GM13977 (cell line): Measurements from ENCODE around the gene CLDN12.

ENCODE experiments used
- DNase-seq: peaks from one replicate; pipeline ENCODE4 v3.0.0; 2012; ENCODE audit warnings: low spot score
- CTCF ChIP-seq: IDR thresholded peaks from 2 replicates; pipeline ENCODE4 v1.5.1; 2012; ENCODE audit warnings: mild to moderate bottlenecking, control low read depth; ENCODE audit not compliant: insufficient read depth; ENCODE audit errors: extremely low read depth, missing control alignments
- in situ Hi-C: fragments of 300-500 bp; cut with MboI; formaldehyde crosslinking; loops from one replicate; pipeline ENCODE4 v1.12.0; 2022; ENCODE audit warnings: low sequenced_read_pairs, low pct_unique_long_range_greater_than_20kb, mixed read lengths, inconsistent platforms; ENCODE audit not compliant: unreplicated experiment

Gene CLDN12

DNA sequence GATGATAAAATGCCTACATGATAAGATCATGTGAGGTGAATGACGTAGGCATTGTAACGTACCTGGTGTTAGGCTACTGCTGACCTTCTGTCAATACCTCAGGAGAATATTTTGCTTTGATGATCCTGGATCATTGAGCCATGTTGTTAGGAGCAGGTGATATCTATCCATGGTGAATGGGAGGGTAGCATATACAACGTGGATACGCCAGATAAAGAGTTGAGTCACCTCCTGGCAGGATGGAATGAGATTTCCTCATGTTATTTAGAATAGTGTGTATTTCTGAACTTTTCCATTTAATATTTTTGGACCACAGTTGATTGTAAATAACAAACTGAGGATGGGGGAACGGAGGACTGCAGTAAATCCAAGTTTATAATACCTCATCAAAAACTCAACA lies 11.8 kb upstream of the CLDN12 start:
- DNase-seq = no peak

DNA sequence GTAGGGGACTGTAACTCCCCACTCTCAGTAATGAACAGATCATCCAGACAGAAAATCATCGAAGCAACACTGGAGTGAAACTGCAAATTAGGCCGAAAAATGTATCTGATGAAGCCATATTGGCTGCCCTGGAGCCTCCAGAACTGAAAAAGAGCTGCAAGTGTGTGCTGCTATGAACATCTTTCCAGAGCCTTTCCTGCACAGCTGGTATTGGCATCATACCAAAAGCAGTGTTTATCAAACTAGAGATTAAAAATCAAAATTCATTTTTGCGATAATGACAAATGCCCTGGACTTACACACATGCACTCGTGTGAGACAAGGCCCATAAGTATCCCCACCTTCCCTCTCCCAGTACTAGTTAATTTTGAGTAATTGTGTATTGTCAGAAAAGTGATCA lies 6.8 kb upstream of the CLDN12 start:
- TF ChIP-seq CTCF = no peak
- DNase-seq = no peak
- in situ Hi-C loops = no loop called here

More for the DNA sequence above, 11.8 kb upstream of the CLDN12 start:
- no peak for TF ChIP-seq CTCF
- in situ Hi-C loops = no loop called here

DNA sequence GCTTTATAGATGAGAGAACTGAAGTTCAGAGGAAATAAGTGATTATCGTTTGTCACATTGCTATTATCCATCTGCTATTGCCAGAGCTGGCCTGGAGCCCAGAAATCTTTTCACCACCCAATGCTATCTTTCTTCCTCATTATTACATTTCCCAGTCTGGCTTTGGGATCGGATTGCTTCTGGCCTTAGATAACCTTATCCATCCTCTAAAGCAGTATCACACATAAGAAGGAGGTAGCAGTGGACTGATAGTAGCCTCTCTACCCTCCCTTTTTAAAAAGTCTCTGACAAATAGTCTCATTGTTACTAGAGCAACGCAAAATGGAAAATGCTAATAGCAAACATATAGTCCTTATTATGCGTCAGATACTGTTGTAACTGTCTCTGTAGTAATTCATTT lies 1.3 kb upstream of the CLDN12 start:
- TF ChIP-seq CTCF = no peak
- DNase-seq = no peak
- in situ Hi-C loops = no loop called here

DNA sequence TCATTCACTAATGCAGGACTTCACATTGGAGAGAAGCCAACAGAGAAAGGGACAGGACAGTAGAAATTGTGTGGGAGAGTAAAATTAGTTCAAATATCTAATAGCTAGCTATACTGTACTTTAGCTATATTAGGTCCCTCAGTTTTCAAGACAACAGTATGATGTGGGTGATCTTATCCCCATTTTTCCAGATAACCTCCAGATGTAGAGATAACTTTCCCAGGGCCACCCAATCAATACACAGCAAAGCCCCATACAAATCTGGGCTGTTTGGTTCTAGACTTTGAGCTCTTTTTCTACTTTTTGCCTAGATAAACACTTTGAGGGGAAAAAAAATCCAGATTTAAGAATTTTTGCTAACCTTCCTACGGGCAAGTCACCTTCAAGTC lies 482 bp upstream of the CLDN12 start:
- no peak for DNase-seq
- in situ Hi-C loops = no loop called here
- no peak for TF ChIP-seq CTCF

- no peak for DNase-seq
- in situ Hi-C loops = no loop called here
- no peak for TF ChIP-seq CTCF
Measured at GRCh38 chr7:90404777-90405176, 1.5 kb downstream of the CLDN12 start.

DNA sequence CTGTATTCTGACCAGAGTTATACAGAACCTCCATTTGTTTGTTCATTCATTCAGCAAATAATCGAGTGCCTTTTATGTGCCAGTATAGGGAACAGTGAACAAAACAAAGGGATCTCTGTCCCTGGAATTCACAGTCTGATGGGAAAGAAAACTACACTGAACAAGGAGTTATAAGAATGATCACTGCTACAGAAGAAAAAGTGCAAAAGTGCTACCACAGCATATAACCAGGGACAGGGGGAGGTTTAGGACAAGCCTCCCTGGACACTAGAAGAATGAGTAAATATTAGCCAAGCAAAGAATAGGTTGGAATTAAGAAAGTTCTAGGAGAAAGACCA lies 4.2 kb downstream of the CLDN12 start:
- in situ Hi-C loops = no loop called here
- no peak for TF ChIP-seq CTCF
- DNase-seq = no peak

GRCh38 chr7:90408142-90408541 lies 4.9 kb downstream of the CLDN12 start:
- TF ChIP-seq CTCF = no peak

More at GRCh38 chr7:90408142-90408541, 4.9 kb downstream of the CLDN12 start:
- in situ Hi-C loops = no loop called here
- no peak for DNase-seq
